AG04449 (cell line): ENCODE measurements around the gene AP3D1.

ENCODE experiments used
- CTCF ChIA-PET: fragments of 350-600 bp; formaldehyde crosslinking; extraction: SDS; loops from one replicate; lab custom pipeline; 2021; ENCODE audit warnings: antibody characterized with exemption; lab: Yijun Ruan, JAX
- POLR2A ChIA-PET: fragments of 400-600, 350-600 bp; formaldehyde crosslinking; extraction: SDS; loops from one replicate; lab custom pipeline; 2020; ENCODE audit warnings: antibody characterized with exemption, inconsistent platforms; lab: Yijun Ruan, JAX
- DNase-seq: peaks from one replicate; pipeline ENCODE4 v3.0.0-alpha.2; 2010; ENCODE audit warnings: low read depth, low spot score
- H3K4me3 ChIP-seq: 2 replicates; pipeline ENCODE4 v1.5.1; 2011; ENCODE audit warnings: low read depth, mild to moderate bottlenecking, control low read depth, low read length
- TF ChIP-seq, protein P1 (sequence below): IDR thresholded peaks from one replicate; pipeline ENCODE4 v1.5.1; 2011; ENCODE audit warnings: mild to moderate bottlenecking, moderate library complexity, low read length, control low read depth, inconsistent platforms; ENCODE audit not compliant: insufficient read depth; ENCODE audit errors: missing control alignments

The AP3D1 gene

DNA sequence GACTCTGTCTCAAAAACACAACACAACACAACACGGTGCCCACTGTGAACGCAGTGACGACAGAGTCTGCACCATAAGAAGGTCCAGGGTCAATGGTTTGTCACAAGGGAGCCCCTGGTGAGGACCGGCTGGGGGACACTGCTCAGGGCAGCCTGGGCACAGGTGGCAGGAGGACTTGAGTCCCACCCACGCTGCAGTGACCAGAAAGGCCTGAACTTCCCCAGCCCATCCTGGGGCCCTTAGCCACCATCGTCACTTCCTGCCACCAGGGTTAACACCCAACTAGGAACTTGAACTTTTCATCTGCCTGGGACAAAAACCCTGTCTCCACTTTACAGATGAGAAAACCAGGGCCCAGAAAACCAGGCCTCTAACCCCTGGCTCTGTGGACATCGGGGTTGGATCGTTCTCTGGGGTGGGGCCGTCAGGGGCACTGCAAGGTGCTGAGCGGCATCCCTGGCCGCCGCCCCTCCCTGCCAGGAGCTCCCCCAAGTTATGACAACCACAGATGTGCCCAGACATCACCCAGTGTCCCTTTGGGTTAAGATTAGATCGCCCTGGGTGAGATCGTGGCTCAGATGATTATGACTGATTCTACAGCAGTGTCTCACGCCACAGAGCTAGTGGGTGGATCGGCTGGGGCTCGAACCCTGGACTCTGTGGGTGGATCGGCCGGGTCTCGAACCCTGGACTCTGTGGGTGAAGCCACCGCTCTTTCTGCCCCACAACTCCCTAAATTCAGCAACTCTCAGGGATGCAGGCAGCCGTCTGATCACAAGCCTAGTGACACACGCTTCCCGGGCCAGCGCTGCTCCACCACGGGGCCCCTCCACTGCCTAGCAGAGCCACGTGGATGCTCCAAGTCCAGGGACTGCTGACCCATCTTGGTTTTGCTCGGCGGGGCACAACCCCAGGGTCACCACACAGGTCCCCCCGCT, 69.2 kb downstream of the AP3D1 start:
- no peak for DNase-seq
- CTCF ChIA-PET = interaction anchor here (1.1 to 3.1 kb wide), 4 partner anchors 9 to 62 kb away, joined by 3 to 26 read pairs (median 6); no protein-coding TSS in a partner anchor
- no peak overlapping the region for H3K4me3 ChIP-seq
- TF ChIP-seq, protein P1, sequence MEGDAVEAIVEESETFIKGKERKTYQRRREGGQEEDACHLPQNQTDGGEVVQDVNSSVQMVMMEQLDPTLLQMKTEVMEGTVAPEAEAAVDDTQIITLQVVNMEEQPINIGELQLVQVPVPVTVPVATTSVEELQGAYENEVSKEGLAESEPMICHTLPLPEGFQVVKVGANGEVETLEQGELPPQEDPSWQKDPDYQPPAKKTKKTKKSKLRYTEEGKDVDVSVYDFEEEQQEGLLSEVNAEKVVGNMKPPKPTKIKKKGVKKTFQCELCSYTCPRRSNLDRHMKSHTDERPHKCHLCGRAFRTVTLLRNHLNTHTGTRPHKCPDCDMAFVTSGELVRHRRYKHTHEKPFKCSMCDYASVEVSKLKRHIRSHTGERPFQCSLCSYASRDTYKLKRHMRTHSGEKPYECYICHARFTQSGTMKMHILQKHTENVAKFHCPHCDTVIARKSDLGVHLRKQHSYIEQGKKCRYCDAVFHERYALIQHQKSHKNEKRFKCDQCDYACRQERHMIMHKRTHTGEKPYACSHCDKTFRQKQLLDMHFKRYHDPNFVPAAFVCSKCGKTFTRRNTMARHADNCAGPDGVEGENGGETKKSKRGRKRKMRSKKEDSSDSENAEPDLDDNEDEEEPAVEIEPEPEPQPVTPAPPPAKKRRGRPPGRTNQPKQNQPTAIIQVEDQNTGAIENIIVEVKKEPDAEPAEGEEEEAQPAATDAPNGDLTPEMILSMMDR = no peak
- POLR2A ChIA-PET = interaction anchor here (0.7 kb wide), 1 partner anchor 10 kb away, joined by 3 read pairs; no protein-coding TSS in a partner anchor

DNA sequence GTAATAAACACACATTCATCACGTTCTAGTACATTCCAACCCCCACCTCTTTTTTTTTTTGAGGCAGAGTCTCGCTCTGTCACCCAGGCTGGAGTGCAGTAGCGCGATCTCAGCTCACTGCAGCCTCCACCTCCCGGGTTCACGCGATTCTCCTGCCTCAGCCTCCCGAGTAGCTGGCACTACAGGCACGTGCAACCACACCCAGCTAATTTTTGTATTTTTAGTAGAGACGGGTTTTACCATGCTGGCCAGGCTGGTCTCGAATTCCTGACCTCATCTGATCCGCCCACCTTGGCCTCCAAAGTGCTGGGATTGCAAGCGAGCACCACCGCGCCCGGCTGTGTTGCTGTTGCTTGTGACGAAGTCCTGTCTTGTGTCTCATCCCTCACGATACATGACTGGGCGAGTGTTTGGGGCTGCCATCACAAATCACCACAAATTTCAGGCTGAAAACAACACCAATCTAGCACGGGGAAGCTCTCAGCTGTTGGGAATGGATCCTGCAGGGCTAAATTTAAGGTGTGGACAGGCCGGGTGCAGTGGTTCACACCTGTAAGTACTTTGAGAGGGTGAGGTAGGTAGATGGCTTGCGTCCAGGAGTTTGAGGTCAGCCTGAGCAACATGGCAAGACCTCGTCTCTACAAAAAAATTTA, 70.9 kb downstream of the AP3D1 start:
- POLR2A ChIA-PET = no interaction called here
- TF ChIP-seq, protein P1 = no peak
- H3K4me3 ChIP-seq = no peak overlapping the region
- DNase-seq = no peak
- CTCF ChIA-PET = interaction anchor here (1.3 to 1.6 kb wide), 3 partner anchors 8 to 150 kb away, joined by 3 to 4 read pairs (median 3); no protein-coding TSS in a partner anchor

DNA sequence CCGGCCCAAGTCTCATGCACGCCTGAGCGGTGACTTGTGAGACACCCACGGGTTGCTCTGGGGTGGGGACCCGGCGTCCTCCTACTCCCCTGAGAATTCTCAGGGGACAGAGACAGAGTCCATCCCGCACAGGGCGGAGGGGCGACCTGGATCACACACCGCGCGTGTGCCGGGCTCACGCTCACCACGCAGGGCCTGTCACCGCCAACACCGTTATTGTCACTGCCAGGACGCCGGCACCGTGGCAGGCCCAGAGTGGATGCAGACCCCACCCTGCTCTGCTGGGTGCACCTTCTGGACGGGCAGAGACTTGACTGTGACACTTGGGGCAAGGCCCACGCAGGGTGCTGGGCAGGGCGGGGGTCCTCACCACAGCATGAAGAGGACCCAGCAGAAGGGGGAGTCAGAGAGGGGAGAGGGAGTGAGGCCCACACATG, 71.5 kb downstream of the AP3D1 start:
- CTCF ChIA-PET = interaction anchor here (1.6 kb wide), 1 partner anchor 9 kb away, joined by 4 read pairs; no protein-coding TSS in a partner anchor
- POLR2A ChIA-PET = no interaction called here
- H3K4me3 ChIP-seq = no peak overlapping the region
- TF ChIP-seq, protein P1 = no peak
- no peak for DNase-seq

DNA sequence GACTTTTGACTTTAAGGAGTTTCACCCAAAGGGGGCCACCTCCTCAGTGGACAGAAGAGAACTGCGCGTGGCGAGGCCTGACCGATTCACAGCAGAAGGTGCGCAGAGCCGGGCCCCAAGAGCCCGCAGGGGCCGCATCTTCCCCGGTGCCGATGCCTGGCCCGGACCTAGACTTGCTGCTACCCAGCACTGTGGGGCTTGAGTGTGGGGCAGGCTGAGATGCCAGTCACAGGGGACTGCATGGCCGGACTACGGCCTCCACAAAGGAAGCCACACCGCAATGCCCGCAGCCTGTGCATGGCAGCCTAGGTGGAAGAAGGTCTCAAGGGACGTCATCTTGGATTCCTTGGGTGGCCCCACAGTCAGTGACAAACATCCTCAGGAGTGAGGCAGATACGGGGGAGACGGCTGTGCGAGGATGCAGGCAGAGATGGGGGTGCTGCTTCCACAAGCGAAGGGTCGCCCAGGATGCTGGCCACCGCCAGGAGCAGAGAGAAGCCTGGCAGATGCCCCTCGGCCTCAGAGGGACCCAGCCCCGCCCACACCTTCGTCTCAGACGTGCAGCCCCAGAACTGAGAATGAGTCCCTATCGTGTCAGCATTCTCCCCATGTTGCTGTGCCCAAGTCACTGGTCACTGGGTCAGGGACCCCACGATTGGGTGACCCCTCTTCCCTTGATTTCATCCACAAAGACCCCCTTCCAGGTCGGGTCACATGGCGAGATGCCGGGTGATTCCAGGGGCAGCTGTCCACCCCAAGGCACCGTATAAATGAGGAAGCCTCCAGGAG, 72.1 kb downstream of the AP3D1 start:
- DNase-seq = no peak
- TF ChIP-seq, protein P1 = no peak
- ChIA-PET CTCF (interaction anchor here (1.2 to 2.4 kb wide), 2 partner anchors 10 to 60 kb away, joined by 5 to 16 read pairs; no protein-coding TSS in a partner anchor), POLR2A (no interaction called here)
- no peak overlapping the region for H3K4me3 ChIP-seq

DNA sequence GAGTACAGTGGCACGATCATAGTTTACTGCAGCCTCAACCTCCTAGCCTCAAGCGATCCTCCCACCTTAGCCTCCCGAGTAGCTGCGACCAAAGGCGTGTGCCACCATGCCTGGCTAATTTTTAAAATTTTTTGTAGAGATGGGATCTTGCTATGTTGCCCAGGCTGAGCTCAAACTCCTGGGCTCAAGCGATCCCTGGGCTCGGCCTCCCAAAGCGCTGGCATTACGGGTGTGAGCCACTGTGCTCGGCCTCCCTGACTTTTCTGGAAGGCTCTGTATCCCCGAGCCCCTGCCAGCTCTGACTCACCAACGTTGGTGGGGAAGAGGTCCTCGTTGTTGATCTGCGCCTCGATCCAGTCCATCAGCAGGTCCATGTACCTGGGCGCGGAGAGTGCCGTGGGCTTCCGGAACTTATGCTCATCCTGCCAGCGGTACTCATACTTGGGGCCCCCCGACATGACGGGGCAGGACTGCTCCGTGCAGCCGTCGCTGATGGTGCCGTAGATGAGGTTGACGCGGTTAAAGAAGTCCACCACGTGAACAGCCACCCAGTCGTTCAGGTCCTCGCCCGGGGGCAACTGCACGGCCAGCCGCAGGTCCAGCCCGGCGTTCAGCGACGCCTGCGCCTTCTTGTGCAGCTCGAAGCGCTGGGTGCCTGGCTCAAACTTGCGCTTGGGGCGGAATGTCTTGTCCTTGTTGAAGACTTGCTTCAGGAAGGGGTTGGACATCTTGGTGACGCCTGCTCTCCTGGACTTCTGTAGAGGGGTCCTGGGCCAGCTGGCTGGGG, 73.3 kb downstream of the AP3D1 start:
- no peak for DNase-seq
- TF ChIP-seq, protein P1 = no peak
- ChIA-PET POLR2A (no interaction called here), CTCF (interaction anchor here (1.2 to 2.4 kb wide), 2 partner anchors 9 to 58 kb away, joined by 5 to 16 read pairs; no protein-coding TSS in a partner anchor)
- H3K4me3 ChIP-seq = no peak overlapping the region
